IMR-90 (cell line): ENCODE results near the gene PLXNA3.

Experiments used
- BHLHE40 ChIP-seq: fragments of 150-350 bp; IDR thresholded peaks from 2 replicates; pipeline ENCODE4 v1.6.1; 2016; ENCODE audit warnings: mild to moderate bottlenecking, low read depth, low read length
- CEBPB ChIP-seq: IDR thresholded peaks from 2 replicates; pipeline ENCODE4 v1.6.1; 2012; ENCODE audit warnings: low read depth, low read length, improper control_type of control experiment
- CHD1 ChIP-seq: IDR thresholded peaks from 2 replicates; pipeline ENCODE4 v1.6.1; 2012; ENCODE audit warnings: low read depth, low read length, improper control_type of control experiment
- ELK1 ChIP-seq: fragments of 150-350 bp; IDR thresholded peaks from 2 replicates; pipeline ENCODE4 v1.6.1; 2016; ENCODE audit warnings: low read depth, mild to moderate bottlenecking, low read length, moderate library complexity, borderline replicate concordance
- MAFK ChIP-seq: IDR thresholded peaks from 2 replicates; pipeline ENCODE4 v1.6.1; 2012; ENCODE audit warnings: low read depth, low read length, improper control_type of control experiment
- MAZ ChIP-seq: IDR thresholded peaks from 2 replicates; pipeline ENCODE4 v1.6.1; 2012; ENCODE audit warnings: low read depth, mild to moderate bottlenecking, low read length, improper control_type of control experiment, moderate library complexity, borderline replicate concordance
- MXI1 ChIP-seq: IDR thresholded peaks from 2 replicates; pipeline ENCODE4 v1.6.1; 2012; ENCODE audit warnings: low read depth, mild to moderate bottlenecking, low read length, moderate library complexity, borderline replicate concordance
- POLR2A ChIP-seq: IDR thresholded peaks from 2 replicates; pipeline ENCODE4 v1.6.1; 2012; ENCODE audit warnings: mild to moderate bottlenecking, low read depth, low read length
- RAD21 ChIP-seq: IDR thresholded peaks from 2 replicates; pipeline ENCODE4 v1.6.1; 2012; ENCODE audit warnings: low read length, improper control_type of control experiment
- RCOR1 ChIP-seq: IDR thresholded peaks from 2 replicates; pipeline ENCODE4 v1.6.1; 2012; ENCODE audit warnings: mild to moderate bottlenecking, low read length, improper control_type of control experiment; ENCODE audit not compliant: insufficient replicate concordance
- RFX5 ChIP-seq: IDR thresholded peaks from 2 replicates; pipeline ENCODE4 v1.8.0; 2012; ENCODE audit warnings: low read depth, mild to moderate bottlenecking, low read length, moderate library complexity
- SMC3 ChIP-seq: fragments of 150-350 bp; IDR thresholded peaks from 2 replicates; pipeline ENCODE4 v1.6.1; 2016; ENCODE audit warnings: low read depth, mild to moderate bottlenecking, antibody characterized with exemption, low read length, moderate library complexity
- USF2 ChIP-seq: fragments of 150-350 bp; IDR thresholded peaks from 2 replicates; pipeline ENCODE4 v1.6.1; 2017; ENCODE audit warnings: mild to moderate bottlenecking, antibody characterized with exemption, low read length, low read depth
- TF ChIP-seq, protein P1 (sequence below): conservative IDR thresholded peaks from 2 replicates; pipeline ENCODE4 v1.5.1; 2012; ENCODE audit warnings: mild to moderate bottlenecking, low read depth, low read length, improper control_type of control experiment

DNA sequence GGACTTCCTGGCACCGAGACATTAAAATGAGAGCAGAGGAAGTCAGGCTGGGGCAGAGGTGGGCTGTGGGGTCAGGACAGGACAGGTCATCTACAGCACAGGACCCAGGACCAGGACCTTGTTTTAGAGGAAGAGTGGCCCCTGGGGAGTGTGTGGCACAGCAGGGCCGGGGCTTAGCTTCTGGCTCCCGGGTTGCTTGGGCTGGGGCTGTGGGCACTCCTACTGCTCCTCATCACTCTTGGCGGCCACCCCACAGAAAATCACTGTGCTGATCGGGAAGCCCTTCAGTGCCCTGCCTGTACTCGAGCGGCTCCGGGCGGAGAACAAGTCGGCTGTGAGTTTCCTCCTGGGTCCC is 37.7 kb upstream of the PLXNA3 start:
- TF ChIP-seq, protein P1, sequence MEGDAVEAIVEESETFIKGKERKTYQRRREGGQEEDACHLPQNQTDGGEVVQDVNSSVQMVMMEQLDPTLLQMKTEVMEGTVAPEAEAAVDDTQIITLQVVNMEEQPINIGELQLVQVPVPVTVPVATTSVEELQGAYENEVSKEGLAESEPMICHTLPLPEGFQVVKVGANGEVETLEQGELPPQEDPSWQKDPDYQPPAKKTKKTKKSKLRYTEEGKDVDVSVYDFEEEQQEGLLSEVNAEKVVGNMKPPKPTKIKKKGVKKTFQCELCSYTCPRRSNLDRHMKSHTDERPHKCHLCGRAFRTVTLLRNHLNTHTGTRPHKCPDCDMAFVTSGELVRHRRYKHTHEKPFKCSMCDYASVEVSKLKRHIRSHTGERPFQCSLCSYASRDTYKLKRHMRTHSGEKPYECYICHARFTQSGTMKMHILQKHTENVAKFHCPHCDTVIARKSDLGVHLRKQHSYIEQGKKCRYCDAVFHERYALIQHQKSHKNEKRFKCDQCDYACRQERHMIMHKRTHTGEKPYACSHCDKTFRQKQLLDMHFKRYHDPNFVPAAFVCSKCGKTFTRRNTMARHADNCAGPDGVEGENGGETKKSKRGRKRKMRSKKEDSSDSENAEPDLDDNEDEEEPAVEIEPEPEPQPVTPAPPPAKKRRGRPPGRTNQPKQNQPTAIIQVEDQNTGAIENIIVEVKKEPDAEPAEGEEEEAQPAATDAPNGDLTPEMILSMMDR, result no peak
- no peak for TF ChIP-seq CHD1
- no peak for TF ChIP-seq USF2
- TF ChIP-seq POLR2A, result no peak
- no peak for TF ChIP-seq RCOR1
- TF ChIP-seq SMC3, result no peak
- no peak for TF ChIP-seq MAZ
- TF ChIP-seq RAD21, result no peak
- TF ChIP-seq RFX5, result no peak
- no peak for TF ChIP-seq CEBPB
- no peak for TF ChIP-seq MXI1
- no peak for TF ChIP-seq MAFK
- TF ChIP-seq BHLHE40, result no peak
- TF ChIP-seq ELK1, result no peak
